ENCODE results near the gene TRIM17. TPM values are rescaled to one million over a fixed set of nuclear protein-coding genes. Genes with fewer than 3 reads are reported as not detected.

The TRIM17 gene
- total RNA-seq, 2 donors from 2014 or later: 2.0 to 9.9 TPM

GRCh38 chr1:228398741-228399461 is 17.8 kb downstream of the TRIM17 start:
- H3K9me3 ChIP-seq: no peaks in the 10 kb centered on the region
- DNase-seq (ENCODE audit: low spot score): no peak
- intact Hi-C loops (cut with DNase I): no loop called here
- no peak overlapping the region for H3K4me3 ChIP-seq
- no peak overlapping the region for H3K27ac ChIP-seq
- TF ChIP-seq POLR2AphosphoS5 (IDR thresholded peaks at IDR 0.05): no peak
- peaks cover 3% of the 10 kb centered on the region for H3K4me1 ChIP-seq (replicated peaks)
- H3K36me3 ChIP-seq: peaks cover 0 to 17% of the 10 kb centered on the region in 2 donors
- 82% methylated on average over 11 of the region's 12 CpGs for WGBS
- no peaks in the 10 kb centered on the region for H3K27me3 ChIP-seq (replicated peaks; ENCODE audit: insufficient read depth)

DNA sequence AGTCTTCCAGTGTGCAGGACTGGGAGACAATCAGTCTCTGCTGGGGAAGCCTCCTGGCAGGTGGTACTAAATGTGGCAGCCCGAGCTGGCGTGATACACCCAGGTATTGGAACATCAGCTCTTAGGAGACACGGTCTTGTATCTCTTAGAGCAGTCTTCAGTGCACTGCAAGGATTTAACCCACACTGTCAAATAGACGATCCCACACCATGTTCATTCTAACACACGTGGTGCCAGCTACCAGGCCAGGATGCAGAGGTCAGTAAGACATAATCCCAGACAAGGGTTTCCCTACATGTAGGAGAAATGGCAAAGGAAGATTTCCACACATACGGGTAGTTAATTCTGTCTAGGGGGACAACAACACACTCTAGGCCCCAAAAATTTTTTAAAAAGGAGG is 18.7 kb downstream of the TRIM17 start:
- H3K36me3 ChIP-seq: peaks cover 0 to 17% of the 10 kb centered on the region in 2 donors
- intact Hi-C loops (cut with DNase I): no loop called here
- 87% methylated on average over 6 of the region's 6 CpGs for WGBS
- no peaks in the 10 kb centered on the region for H3K9me3 ChIP-seq
- no peak for DNase-seq (ENCODE audit: low spot score)
- H3K4me1 ChIP-seq (replicated peaks): no peaks in the 10 kb centered on the region
- H3K4me3 ChIP-seq: no peak overlapping the region
- H3K27me3 ChIP-seq (replicated peaks; ENCODE audit: insufficient read depth): no peaks in the 10 kb centered on the region
- TF ChIP-seq POLR2A (IDR thresholded peaks at IDR 0.05): no peak
- TF ChIP-seq, protein P1, sequence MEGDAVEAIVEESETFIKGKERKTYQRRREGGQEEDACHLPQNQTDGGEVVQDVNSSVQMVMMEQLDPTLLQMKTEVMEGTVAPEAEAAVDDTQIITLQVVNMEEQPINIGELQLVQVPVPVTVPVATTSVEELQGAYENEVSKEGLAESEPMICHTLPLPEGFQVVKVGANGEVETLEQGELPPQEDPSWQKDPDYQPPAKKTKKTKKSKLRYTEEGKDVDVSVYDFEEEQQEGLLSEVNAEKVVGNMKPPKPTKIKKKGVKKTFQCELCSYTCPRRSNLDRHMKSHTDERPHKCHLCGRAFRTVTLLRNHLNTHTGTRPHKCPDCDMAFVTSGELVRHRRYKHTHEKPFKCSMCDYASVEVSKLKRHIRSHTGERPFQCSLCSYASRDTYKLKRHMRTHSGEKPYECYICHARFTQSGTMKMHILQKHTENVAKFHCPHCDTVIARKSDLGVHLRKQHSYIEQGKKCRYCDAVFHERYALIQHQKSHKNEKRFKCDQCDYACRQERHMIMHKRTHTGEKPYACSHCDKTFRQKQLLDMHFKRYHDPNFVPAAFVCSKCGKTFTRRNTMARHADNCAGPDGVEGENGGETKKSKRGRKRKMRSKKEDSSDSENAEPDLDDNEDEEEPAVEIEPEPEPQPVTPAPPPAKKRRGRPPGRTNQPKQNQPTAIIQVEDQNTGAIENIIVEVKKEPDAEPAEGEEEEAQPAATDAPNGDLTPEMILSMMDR (IDR thresholded peaks at IDR 0.05): no peak
- TF ChIP-seq POLR2AphosphoS5 (IDR thresholded peaks at IDR 0.05): no peak
- no peak overlapping the region for H3K27ac ChIP-seq

GRCh38 chr1:228396770-228397662 is 19.6 kb downstream of the TRIM17 start:
- intact Hi-C loops (cut with DNase I): no loop called here
- DNase-seq (ENCODE audit: low spot score): no peak

GRCh38 chr1:228394571-228395394 is 21.9 kb downstream of the TRIM17 start:
- DNase-seq (ENCODE audit: low spot score): no peak
- Histone ChIP-seq H3K4me1 (replicated peaks) (no peaks in the 10 kb centered on the region), H3K4me3 (no peak overlapping the region), H3K36me3 (peaks cover 0 to 17% of the 10 kb centered on the region in 2 donors), H3K9me3 (no peaks in the 10 kb centered on the region), H3K27me3 (replicated peaks; ENCODE audit: insufficient read depth) (no peaks in the 10 kb centered on the region), H3K27ac (no peak overlapping the region)
- no peak for TF ChIP-seq POLR2A (IDR thresholded peaks at IDR 0.05)
- TF ChIP-seq, protein P1 (IDR thresholded peaks at IDR 0.05): no peak
- no peak for TF ChIP-seq POLR2AphosphoS5 (IDR thresholded peaks at IDR 0.05)
- 94% methylated on average over 38 of the region's 38 CpGs for WGBS
- intact Hi-C loops (cut with DNase I): no loop called here

More at GRCh38 chr1:228396770-228397662, 19.6 kb downstream of the TRIM17 start:
- no peak for TF ChIP-seq POLR2AphosphoS5 (IDR thresholded peaks at IDR 0.05)
- TF ChIP-seq, protein P1 (IDR thresholded peaks at IDR 0.05): no peak
- peaks cover 0 to 17% of the 10 kb centered on the region in 2 donors for H3K36me3 ChIP-seq
- H3K27me3 ChIP-seq (replicated peaks; ENCODE audit: insufficient read depth): no peaks in the 10 kb centered on the region
- 90% methylated on average over 21 of the region's 21 CpGs for WGBS
- no peaks in the 10 kb centered on the region for H3K4me1 ChIP-seq (replicated peaks)
- no peak overlapping the region for H3K27ac ChIP-seq
- no peaks in the 10 kb centered on the region for H3K9me3 ChIP-seq
- H3K4me3 ChIP-seq: no peak overlapping the region
